Activated T-helper 2 cell treated with anti-CD3 and anti-CD28 coated beads, Interferon-gamma antibody, Interleukin-2, Interleukin-4, amounts not matched to agents 10 μg/mL and 5 μg/mL and 100 μg/mL, durations not matched to agents 14 hours and 24 hours and 36 hours (primary cell): ENCODE measurements around the gene POGZ. TPM values are rescaled to one million over a fixed set of nuclear protein-coding genes. Genes with fewer than 3 reads are reported as not detected.

Source experiments
- total RNA-seq: library from RNA; stranded (reverse); gene quantifications from 2 replicates; pipeline ENCODE4 v1.2.3, GENCODE V29; 2022

POGZ gene
- total RNA-seq, 1 donor from 2014 or later, result 89.1 TPM

Other genes starting within 250 kb of the POGZ start
- gene PSMD4, start 204.8 kb downstream of the POGZ start, total RNA-seq, result 271 and 280 TPM in 2 replicates
- gene ZNF687, start 177.2 kb downstream of the POGZ start, total RNA-seq, result 25.0 and 25.3 TPM in 2 replicates
- gene PI4KB, start 132.1 kb downstream of the POGZ start, total RNA-seq, result 53.6 and 57.3 TPM in 2 replicates
- gene RFX5, start 112.2 kb downstream of the POGZ start, total RNA-seq, result 68.9 and 85.5 TPM in 2 replicates
- gene SELENBP1, start 86.8 kb downstream of the POGZ start, total RNA-seq, result not detected in 2 replicates
- gene PSMB4, start 59.9 kb downstream of the POGZ start, total RNA-seq, result 443 and 458 TPM in 2 replicates
- gene CGN, start 51.9 kb upstream of the POGZ start, total RNA-seq, result 0.34 and 0.50 TPM in 2 replicates
- 2.6 TPM in 2 replicates for gene TUFT1, start 80.8 kb upstream of the POGZ start, total RNA-seq
- 29.3 and 32.6 TPM in 2 replicates for gene SNX27, start 152.6 kb upstream of the POGZ start, total RNA-seq